GM18858 (cell line): ENCODE data around the gene PDZK1IP1.
"Not testable (repeated sequence)": the region's sequence is repeated elsewhere in the genome, so short reads cannot be mapped to it uniquely, and the experiment has no call there.

Experiments
- ATAC-seq: cut with Tn5 transposase; IDR thresholded peaks from one replicate; pipeline ENCODE4 v1.9.1; 2021; ENCODE audit not compliant: unreplicated experiment

Gene PDZK1IP1

GRCh38 chr1:47223921-47224675, 34.3 kb upstream of the PDZK1IP1 start:
- ATAC-seq: no peak

- ATAC-seq: no peak
Observed at GRCh38 chr1:47223174-47223920, 33.5 kb upstream of the PDZK1IP1 start.

GRCh38 chr1:47222476-47222875, 32.6 kb upstream of the PDZK1IP1 start:
- no peak for ATAC-seq

- no peak for ATAC-seq
Observed at GRCh38 chr1:47219590-47220220, 29.9 kb upstream of the PDZK1IP1 start.

- ATAC-seq: no peak
Observed at GRCh38 chr1:47219001-47219400, 29.2 kb upstream of the PDZK1IP1 start.

GRCh38 chr1:47216278-47217059, 26.6 kb upstream of the PDZK1IP1 start:
- no peak for ATAC-seq

- ATAC-seq: no peak
Observed at GRCh38 chr1:47215713-47216112, 25.9 kb upstream of the PDZK1IP1 start.

- no peak for ATAC-seq
Observed at GRCh38 chr1:47214549-47214948, 24.7 kb upstream of the PDZK1IP1 start.

GRCh38 chr1:47213230-47213963, 23.6 kb upstream of the PDZK1IP1 start:
- no peak for ATAC-seq

GRCh38 chr1:47212636-47213229, 22.9 kb upstream of the PDZK1IP1 start:
- no peak for ATAC-seq

- no peak for ATAC-seq
Observed at GRCh38 chr1:47211796-47212269, 22.0 kb upstream of the PDZK1IP1 start.

GRCh38 chr1:47210666-47211065, 20.8 kb upstream of the PDZK1IP1 start:
- no peak for ATAC-seq

- no peak for ATAC-seq
Observed at GRCh38 chr1:47209725-47210325, 20.0 kb upstream of the PDZK1IP1 start.

GRCh38 chr1:47209091-47209490, 19.3 kb upstream of the PDZK1IP1 start:
- no peak for ATAC-seq

- no peak for ATAC-seq
Observed at GRCh38 chr1:47208374-47208850, 18.6 kb upstream of the PDZK1IP1 start.

- no peak for ATAC-seq
Observed at GRCh38 chr1:47207803-47208373, 18.1 kb upstream of the PDZK1IP1 start.

- ATAC-seq: no peak
Observed at GRCh38 chr1:47205918-47206317, 16.1 kb upstream of the PDZK1IP1 start.

- ATAC-seq: not testable (repeated sequence)
Observed at GRCh38 chr1:47203504-47203903, 13.7 kb upstream of the PDZK1IP1 start.

GRCh38 chr1:47201179-47201578, 11.3 kb upstream of the PDZK1IP1 start:
- no peak for ATAC-seq
